COLO829 (cell line): ENCODE results near the gene TOP2A.

Source experiments
- DNase-seq: peaks from one replicate; pipeline ENCODE4 v3.0.0; 2012; ENCODE audit warnings: low spot score

Gene TOP2A, protein sequence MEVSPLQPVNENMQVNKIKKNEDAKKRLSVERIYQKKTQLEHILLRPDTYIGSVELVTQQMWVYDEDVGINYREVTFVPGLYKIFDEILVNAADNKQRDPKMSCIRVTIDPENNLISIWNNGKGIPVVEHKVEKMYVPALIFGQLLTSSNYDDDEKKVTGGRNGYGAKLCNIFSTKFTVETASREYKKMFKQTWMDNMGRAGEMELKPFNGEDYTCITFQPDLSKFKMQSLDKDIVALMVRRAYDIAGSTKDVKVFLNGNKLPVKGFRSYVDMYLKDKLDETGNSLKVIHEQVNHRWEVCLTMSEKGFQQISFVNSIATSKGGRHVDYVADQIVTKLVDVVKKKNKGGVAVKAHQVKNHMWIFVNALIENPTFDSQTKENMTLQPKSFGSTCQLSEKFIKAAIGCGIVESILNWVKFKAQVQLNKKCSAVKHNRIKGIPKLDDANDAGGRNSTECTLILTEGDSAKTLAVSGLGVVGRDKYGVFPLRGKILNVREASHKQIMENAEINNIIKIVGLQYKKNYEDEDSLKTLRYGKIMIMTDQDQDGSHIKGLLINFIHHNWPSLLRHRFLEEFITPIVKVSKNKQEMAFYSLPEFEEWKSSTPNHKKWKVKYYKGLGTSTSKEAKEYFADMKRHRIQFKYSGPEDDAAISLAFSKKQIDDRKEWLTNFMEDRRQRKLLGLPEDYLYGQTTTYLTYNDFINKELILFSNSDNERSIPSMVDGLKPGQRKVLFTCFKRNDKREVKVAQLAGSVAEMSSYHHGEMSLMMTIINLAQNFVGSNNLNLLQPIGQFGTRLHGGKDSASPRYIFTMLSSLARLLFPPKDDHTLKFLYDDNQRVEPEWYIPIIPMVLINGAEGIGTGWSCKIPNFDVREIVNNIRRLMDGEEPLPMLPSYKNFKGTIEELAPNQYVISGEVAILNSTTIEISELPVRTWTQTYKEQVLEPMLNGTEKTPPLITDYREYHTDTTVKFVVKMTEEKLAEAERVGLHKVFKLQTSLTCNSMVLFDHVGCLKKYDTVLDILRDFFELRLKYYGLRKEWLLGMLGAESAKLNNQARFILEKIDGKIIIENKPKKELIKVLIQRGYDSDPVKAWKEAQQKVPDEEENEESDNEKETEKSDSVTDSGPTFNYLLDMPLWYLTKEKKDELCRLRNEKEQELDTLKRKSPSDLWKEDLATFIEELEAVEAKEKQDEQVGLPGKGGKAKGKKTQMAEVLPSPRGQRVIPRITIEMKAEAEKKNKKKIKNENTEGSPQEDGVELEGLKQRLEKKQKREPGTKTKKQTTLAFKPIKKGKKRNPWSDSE (N-terminal part only)

DNA sequence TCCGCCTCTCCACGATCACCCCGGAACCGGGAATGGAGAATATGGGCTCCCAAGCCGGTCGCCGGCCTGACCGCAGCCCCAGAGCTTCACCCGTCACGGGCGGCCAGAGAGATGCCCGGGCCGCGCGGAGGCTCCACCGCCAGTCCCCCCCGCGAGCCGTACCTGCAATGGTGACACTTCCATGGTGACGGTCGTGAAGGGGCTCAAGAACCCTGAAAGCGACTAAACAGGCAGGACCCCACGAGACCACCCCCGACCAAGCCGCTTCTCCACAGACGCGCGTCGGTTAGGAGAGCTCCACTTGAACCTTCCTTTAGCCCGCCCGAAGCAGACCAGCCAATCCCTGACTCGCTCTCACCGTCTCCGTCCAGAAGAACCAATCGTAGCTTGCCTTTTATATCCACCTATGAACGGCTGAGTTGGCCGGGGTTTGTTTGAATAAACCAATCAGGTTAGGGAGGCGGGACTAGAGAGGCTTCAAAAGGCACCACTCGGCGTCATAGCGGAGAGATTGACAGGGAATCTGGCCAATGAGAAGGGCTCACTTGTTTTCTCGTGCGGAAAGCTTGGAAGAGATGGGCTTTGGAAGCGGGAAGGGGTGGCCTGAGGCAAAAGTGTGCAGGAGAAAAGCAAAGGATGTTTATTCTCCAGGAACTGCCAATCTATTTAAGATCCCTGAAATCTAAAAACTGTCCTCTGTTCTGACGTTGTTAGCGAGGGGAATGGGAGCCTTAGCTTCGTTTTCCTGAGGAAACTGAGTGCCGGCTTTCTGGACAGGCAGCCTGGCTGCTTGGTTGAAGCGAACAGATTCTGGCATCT, at the start of gene TOP2A:
TSS of gene TOP2A (minus strand) at position 288 of the 819 bp plus-strand sequence. CDS start at position 183, 105 bp downstream.
- peak; percentile 99 for DNase-seq

DNA sequence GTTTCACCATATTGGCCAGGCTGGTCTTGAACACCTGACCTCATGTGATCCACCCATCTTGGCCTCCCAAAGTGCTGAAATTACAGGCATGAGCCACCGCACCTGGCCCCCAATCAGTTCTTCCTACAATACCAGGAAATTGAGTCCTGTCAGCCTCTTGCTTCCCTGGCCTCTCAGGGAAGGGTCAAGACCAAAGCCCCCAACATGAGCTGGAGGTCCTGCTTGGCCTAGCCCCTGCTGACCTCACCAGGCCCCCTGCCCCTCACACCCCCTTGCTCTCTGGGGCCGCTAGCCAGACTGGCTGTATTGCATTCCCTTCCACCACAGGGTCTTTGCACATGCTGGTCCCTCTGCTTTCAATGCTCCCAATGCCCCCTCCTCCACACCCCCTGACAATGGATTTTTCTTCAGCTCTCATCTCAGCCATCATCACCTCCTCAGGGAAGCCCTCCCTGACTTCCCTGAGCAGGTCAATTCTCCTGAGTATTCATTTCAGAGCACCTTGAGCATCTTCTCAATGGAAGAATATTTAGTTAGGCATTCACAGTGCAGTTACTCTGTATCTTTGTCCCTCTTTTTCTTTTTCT, 49.7 kb upstream of the TOP2A start:
- DNase-seq: no peak

DNA sequence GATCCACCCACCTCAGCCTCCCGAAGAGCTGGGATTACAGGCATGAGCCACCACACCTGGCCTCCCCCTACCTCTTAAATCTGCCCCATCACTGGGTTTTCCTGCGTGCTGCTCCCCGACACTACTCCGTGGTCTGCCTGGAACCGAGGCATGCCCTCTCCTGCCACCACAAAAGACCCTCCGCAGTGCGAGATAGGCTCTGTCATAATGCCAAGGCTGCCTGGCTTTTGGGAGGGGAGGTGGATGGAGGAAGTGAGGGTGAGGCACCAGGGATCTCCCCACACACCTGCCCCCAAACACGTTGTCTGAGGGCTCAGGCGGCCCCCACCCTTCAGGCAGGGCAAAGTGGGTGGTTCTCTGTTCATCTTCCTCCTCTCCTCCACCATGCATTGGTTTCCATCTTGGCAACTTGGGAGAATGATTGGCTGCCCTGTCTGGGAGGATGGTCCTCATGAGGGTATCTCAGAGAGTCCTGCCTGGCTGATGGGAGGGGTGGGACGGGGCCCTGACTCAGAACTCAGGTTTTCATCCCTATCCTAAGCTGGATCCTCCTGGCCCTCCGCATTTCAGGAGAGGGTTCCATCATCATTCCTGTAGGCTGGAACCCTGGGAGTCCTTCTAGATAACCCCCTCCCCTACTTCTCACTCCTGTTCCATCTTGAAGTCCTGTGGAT, 48.7 kb upstream of the TOP2A start:
- no peak for DNase-seq

DNA sequence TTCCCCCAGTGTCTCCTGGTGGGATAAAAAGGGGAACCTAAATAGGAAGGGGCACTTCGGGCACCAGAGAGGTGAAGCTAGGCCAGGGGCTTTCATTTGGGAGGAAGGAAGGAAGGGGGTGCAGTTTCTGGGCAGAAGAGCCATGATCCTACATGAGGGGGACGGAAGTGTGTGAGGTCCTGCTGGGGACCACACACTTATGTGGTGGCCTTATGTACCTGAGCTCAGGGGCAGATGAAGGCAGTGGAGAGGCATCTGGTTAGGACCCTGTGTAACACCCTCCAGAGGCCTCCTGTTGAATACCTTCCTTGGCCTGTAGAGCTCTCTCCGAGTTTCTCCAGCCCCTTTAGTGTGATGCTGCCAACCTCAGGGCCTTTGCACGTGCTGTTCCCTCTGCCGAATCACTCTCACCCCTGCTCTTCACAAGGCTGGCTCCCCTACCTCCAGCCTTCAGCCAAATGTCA, 46.7 kb upstream of the TOP2A start:
- DNase-seq: no peak

DNA sequence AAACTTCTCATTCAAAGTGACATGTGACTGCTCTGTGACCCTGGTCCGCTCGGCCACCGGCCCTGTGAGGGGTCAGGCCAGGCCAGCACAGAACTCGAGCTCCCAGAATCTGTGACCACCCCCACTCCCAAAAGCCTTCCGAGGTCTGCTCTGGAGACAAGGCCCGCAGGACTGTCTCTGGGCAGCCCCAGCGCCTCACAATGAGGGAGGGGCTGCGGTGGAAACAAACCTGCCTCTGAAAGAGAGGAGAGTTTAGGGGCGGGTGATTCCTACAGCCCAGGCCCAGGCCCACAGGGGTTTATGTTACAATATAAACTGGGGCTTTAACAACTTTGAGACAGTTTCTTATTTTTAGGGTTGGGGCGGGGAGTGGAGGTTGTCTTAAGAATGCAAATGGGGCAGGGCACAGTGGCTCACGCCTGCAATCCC, 45.4 kb upstream of the TOP2A start:
- no peak for DNase-seq

DNA sequence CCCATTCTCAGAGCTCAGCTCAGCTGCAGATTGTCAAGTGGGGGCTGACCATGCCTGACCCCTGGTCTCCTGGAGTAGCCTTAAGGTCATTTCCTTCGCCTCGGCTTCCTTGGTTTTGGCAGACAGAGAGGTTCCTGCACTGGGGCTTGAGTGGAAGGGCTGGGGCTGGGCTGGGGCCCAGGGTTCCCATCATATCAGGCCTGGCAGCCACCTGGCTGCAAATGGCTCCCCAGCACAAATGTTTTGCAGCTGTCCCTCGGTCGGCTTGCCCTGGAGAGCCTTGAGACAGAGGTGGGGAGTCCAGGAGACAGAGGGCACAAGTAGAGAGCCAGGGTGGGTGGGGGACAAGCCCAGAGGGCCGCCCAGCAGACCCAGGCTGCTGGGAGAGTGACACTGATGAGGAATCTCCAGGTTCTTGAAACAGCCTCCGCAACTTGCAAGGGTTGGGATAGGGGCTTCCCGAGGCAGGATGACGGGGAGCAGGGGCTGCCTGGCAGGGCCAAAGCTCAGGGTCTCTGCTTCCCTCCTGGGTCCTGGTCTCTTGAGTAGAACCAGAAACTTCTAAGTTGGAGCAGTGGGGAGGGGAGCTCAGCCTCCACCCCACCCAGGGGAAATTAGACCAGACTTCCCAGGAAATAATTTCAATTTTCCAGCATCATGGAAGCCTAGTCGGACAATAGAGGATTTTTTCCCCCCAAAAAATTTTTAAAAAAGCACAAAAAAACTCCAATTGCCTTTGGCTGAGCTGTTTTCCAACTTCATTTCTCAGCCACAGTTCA, 44.8 kb upstream of the TOP2A start:
- no peak for DNase-seq

DNA sequence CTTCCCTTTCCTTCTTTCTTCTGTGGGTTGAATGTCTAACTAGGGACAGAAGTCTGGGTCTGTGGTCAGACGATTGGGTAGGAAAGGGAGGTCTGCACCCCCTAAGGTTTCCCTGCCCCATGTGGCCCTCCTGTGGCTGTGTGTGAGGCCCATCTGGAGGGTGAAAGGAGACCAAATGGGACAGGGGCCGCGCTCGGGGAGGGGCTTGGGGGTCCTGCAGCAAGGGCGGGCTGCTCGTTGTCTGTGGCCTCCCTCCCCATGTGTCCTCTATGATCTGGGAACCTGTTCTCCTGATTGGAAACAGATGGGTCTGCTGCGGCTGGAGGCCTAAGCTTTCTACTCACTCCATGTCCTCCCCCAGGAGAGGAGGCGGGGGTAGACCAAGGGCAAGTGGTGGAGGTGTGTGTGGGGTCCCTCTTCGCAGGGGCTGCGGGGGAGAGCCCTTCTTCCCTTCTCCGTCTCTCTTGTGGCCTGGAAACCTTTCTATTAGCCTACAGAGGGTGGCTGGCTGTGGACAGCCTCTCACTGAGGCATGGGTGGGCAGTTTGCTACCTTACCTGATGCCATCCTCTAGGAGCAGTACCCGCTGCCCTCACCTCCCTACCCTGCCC, 44.1 kb upstream of the TOP2A start:
- no peak for DNase-seq

DNA sequence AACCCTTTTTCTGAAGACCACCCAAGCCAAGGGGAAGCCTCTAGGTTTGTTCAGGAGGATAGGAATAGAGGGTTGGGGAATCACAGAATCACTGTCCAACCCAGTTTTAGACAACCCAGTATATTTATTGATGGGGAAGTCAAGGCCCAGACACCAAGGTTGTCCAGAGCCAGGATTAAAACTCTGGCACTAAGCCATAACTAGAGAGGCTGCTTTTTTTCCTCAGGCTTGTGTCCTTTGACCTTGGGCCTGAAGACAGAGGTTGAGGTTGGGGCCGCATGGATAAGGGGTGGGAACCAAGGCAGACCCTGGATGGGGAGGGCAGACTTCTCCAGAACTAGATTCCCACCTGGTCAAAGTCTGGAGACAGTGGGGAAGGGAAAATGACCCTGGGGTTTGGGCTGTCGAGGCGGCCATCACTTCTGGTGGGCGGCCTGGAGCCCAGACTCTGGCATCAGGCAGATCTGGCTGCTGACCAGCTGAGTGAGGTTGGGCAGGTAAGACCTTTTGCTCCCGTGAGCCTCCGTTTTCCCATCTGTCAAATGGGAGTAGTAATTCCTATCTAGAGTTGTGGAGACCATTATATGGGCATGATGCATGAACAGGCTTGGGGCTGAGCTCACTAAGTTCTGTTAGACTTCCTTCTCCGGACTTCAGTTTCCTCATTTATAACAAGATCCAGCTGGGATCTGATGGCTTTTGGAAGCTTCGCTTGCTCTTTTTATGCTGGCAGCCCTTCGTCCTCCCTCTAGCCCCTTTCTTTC, 43.5 kb upstream of the TOP2A start:
- DNase-seq: no peak

DNA sequence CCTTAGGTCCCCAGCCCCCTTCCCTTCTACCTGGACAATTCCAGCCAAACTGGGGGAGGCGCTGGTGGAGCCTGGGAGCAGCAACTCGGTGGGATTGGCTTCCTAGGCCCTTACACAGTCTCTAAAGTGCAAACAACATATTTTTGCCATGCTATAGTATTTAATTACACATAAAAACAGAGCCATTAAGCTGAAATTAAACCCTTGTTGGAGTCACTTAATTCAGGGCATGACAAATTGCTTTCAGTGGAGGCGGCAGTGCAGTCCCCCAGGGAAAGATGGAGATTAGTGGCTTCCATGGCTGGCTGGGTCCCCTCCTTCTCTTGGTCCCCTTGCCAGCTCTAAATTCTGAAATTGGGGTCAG, 42.9 kb upstream of the TOP2A start:
- no peak for DNase-seq

DNA sequence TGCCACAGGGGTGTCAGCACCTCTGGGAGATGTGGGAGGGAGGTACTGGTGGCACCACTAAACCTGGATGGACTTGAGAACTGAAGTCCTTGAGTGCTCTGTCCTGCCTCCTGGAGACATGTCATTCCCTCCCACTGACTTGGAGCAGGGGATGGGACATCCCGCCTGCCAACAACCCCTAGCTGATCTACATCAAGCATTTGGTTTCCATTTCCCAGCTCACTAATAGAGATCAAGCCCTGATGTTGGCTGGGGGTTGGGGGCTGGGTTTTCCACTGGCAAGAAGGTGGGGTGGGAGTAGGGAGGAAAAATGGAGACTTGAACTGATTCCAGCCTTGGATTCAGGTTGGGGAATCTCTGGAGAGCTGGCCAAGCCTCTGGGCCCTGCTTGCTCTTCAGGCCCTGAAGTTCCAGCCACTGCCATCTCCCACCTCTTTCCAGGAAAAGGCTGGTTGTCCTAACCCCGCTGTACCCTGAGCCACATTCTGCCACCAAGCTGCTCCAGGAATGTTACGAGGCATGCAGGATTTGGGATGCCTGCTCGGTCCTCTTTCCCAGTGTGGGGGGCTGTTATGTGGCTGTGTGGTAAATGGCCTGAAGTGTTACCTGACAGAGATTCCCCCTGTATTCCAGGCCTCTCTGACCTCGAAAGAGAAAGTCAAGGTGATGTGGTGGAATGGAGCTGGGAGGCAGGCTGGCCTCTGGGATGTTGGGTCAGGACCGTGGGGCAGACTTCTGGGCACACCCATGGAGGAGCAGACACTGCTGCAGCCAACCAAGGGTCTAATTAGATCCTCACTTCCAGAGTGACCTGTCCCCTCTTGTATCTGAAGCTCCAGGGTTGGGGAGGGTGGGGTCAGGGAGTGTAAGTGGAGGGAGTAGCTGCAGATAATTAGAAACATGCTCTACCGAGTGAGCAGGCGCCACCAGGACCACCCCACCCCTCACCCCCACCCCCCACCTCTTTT, 42.2 kb upstream of the TOP2A start:
- DNase-seq: no peak

DNA sequence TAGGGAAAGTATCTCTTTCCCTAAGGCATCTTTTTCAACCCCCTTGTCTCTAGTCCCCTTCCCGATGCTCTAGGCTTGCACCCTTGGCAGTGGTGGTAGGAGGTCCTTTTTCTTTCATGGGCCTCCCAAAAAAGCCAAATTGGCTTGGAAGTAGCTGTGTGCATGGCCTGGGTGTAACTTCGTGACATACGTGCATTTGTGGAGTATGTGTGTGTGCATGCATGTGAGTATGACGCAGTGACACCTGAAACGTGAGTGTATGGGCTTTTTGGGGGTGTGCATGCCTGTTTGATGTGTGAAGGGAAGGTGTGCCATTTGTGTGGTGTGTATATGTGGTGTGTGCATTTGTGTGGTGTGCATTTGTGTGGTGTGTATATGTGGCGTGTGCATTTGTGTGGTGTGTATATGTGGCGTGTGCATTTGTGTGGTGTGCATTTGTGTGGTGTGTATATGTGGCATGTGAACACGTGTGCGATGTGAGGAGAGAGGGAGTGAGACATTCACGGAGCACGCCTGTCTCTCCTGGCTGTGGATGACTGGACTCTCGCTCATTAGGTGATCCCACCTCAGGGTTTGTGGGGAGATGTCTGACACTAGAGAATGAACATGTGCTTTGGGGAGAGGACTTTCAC, 41.3 kb upstream of the TOP2A start:
- DNase-seq: no peak

DNA sequence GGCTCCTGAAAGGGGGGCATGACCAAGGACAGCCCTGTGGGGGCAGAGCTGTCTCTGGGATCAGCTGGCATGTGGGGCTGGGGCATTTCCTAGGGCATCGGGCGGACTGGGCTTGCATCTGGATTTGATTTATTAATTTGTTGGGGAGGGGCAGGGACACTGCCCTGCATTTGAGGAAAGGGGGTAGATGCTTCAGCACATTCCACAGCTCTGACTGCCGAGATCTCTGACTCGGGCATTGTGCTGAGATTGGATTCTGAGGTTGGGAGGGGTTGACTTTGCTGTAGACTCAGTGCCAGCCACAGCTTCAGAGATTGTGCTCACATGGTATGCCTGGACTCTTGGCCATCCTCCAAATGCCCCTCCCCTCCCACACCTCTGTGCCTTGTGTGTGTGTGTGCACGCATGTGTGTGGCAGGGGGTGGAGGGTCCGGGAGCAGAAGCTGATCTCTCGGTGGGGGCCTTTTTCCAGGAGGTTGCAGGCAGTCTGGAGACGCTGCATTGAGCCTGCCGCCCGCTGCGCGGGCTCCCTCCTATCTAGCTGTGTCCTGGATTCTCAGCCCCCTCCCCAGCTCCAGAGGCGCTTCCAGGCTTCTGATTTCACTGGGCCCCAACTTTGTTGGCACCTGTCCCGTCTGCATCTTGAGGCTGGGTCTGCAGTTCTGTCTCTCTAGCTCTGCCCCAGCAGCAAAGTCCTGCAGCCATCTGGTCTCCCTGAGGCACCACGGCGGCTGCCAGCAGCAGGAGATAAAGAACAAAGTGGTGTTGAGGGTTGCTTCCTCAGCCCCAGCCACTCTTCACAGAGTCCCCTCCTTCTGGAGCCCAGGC, 40.5 kb upstream of the TOP2A start:
- peak; percentile 57 for DNase-seq

DNA sequence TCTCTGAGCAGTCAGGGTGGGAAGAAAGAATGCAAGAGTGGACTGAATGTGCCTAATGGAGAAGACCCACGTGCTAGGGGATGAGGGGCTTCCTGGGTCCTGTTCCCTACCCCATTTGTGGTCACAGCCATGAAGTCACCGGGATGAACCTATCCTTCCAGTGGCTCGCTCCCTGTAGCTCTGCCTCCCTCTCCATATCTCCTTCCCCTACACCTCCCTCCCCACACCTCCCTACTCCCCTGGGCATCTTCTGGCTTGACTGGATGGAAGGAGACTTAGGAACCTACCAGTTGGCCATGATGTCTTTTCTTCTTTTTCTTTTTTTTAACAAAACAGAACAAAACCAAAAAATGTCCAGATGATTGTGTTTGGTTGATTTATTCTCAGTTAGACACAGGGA, 39.7 kb upstream of the TOP2A start:
- no peak for DNase-seq

DNA sequence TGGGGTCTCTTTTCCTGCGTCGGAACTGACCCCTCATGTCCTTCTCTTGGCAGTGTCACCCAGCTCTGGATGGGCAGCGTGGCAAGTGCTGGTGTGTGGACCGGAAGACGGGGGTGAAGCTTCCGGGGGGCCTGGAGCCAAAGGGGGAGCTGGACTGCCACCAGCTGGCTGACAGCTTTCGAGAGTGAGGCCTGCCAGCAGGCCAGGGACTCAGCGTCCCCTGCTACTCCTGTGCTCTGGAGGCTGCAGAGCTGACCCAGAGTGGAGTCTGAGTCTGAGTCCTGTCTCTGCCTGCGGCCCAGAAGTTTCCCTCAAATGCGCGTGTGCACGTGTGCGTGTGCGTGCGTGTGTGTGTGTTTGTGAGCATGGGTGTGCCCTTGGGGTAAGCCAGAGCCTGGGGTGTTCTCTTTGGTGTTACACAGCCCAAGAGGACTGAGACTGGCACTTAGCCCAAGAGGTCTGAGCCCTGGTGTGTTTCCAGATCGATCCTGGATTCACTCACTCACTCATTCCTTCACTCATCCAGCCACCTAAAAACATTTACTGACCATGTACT, 38.8 kb upstream of the TOP2A start:
- DNase-seq: no peak

DNA sequence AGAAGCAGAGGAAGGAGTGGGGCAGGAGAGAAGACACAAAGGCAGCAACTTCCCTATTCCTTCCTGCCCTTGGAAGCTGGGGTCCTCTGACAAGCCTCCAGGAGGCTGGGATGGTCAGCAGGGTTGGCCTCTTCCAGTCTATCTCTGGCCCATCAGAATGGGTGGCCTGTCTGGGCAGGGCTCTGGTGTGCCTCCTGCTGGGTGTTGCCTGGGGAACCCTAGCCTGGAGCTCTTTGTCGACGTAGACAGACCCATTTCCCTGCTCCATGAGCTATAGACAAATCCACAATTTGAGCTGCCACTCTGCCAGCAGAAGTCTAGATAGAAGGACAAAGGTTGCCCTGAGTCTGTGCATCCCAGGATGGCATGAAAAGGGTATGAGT, 36.9 kb upstream of the TOP2A start:
- no peak for DNase-seq
